NCI-H526 treated with DMSO at 0.1 percent for 48 hours (cell line): ENCODE data around the gene PRPF4.
"Not testable (repeated sequence)": the region's sequence is repeated elsewhere in the genome, so short reads cannot be mapped to it uniquely, and the experiment has no call there.

ENCODE experiments used
- DNase-seq: peaks from one replicate; lab custom pipeline; 2025; lab: John Stamatoyannopoulos, UW

PRPF4 gene

DNA sequence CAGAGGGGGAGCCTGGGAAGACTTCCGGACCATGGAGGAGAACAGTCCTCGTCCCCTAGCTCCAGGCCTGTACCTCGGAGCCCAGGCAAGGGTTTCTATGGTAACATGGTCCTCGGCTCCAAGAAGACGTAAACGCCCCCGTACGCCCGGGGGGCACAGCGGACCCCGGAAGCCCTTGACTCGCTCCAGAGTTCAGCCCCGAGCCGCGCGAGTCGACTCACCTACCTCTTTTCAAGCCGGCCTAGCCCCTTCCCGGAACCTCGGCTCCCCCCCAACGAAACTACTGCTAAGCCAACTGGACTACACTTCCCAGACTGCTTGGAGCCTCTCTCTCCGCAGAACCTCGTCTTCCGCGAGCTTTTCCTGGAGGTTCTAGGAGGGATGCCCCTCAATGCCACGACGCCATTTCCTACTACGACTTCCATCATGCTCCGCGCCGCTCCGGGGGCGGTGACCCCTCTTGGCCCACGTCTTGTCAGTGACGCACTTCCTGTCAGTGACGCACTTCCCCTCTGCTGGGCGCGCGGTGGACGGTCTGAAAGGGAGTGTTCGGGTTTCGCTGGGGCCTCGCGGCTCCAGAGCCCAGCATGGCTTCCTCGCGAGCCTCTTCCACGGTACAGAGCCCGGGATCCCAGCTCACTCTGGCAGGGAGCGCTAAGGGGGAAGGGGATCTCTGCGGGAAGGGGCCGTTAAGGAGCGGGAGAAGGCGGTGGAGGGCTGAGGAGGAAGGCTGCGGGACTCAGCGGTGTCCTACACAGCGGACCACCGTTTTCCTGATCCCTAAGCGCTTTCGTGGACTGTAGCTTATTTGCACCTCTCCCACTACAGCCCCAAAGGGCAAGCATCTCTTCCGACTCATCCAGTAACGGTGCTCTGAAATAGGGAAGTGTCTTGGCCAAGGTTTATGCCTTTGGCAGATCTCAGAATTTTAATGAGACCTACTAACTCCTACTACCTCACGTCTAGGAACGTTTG lies at the start of gene PRPF4, which contains the start of gene CDC26:
Gene PRPF4 (plus strand): TSS at position 502 of the 975 bp plus-strand sequence. CDS start 86 bp downstream, at position 588.
Gene CDC26 (minus strand): TSS at position 416 of the 975 bp plus-strand sequence. CDS start 3,065 bp downstream, outside the sequence.
- DNase-seq = peak; percentile 90

DNA sequence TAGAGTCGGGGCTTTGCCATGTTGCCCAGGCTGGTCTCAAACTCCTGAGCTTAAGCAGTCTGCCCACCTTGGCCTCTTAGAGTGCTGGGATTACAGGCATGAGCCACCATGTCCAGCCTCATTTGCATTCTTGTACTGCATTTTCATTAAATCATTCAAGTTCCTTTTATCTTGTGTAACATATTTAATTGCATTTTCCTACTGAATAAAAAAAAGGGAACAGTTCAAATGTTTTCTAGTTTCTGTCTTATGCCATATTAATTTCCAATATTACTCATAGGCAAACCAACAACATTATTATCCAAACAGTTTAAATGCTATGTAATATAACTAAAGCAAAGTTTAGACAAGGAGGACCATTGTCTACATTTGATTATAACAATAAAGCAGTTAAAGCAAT lies 48.0 kb upstream of the PRPF4 start:
- DNase-seq = peak; percentile 82

DNA sequence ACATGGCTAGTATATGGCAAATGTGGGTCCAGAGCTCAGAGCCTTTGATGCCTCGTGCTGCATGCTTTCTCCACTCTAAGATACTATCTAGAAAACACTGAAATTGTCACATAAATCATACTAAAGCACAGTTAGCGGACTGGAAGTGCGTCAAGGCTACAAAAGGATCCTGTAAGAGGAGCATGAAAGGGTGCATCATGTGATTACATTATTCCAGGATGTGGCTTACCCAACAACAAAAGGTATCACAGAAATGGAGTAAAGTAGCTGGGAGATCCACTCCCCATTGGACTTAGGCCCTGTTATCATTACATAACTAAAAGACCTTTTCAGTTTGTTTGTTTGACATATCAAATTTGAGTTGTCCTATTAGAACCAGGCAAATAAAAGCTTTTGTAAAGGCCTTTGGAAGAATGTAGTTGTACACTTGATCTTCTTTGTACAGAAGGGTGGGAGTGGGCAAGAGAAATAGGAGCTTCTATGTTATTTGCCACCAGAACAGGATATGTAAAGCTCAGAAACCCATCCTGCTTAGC lies 47.3 kb upstream of the PRPF4 start:
- peak; percentile 91 for DNase-seq

DNA sequence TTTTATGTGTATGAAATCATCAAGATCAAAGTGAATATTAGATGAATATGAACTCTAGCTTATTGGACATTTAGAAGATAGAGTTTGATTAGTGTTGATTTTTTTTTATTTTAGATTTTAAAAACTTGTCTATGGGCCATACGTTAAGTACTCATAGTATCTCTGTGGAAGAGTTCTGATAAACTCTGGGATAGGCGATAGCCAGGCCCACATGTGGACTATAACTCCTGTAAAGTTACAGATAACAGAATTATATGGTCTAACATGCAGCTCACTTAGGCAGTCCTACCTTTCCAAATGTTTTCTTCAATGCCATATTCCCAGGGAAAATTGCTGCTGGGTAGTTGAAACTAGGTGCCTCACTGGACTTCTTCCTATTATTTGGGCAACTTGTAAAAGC lies 43.8 kb upstream of the PRPF4 start:
- no peak for DNase-seq

DNA sequence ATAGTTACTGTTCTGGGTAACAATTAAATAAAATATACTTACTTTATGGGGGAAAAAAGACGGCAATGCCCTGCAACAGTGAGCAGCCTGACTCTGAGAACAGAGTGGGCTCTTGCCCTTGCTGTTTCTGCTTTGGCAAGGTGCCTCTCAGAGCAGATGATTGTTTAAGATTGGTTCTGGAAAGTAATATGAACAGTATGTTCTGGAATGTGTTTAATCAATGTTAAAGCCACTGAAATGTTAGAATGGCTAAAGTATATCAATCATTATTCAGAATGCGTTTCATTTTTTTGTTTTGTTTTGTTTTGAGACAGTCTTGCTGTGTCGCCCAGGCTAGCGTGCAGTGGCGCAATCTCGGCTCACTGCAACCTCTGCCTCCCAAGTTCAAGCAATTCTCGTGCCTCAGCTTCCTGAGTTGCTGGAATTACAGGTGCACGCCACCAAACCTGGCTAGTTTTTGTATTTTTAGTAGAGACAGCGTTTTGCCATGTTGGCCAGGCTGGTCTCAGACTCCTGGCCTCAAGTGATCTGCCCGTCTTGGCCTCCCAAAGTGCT lies 39.7 kb upstream of the PRPF4 start:
- DNase-seq = not testable (repeated sequence)

DNA sequence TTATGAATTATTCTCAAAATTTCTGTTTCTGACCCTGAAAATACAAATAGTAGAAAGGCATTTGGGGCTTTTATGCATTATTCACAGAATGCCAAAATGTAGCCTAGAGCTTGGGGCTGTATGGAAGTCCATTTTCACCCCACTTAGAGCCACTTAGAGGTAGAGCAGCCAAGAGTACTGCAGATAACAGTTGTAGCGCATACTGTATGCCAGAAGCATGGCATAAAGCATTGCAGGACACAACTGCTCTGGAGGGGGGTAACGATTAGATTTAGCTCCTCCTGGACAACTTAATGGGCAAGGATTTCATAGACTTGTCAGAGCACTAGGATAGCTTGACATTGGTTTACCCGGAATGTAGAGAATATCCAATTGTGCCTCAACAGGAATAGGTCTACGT lies 38.4 kb upstream of the PRPF4 start:
- DNase-seq = no peak

DNA sequence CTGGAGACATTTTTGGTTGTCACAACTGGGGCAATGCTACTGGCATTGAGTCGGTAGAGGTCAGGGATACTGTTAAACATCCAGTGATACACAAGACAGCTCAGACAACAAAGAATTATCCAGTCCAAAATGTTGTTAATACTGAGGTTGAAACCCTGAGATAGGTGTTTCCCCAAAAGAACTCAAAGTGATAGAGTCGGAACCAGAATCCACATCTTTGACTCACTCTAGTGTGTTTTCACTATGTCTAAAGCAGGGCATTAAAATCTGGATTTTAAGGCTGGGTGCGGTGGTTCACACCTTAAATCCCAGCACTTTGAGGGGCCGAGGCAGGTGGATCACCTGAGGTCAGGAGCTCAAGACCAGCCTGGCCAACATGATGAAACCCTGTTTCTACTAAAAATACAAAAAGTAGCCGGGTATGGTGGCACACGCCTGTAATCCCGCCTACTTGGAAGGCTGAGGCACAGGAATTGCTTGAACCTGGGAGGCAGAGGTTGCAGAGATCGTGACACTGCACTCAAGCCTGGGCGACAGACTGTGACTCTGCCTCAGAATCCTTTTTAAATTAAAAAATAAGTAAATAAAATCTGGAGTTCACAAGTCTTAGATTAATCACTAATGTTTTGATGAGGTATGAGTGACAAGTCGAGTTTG lies 37.1 kb upstream of the PRPF4 start:
- no peak for DNase-seq

DNA sequence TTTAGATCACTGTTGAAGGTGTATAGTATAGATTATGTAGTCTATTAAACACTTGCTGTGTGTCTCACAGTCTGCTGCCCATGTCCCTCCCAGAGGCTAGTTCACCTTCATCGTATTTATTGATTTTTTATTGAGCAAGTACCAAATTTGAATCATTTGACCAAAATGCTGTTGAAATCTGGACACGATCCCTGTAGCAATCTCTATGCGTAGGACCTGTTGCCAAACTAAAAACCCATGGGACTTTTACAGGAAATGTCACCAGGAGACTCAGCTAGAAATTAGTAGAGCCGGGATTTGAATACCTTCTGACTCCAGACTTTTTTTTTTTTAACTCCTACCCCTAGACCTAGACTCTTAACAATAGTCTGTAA lies 36.6 kb upstream of the PRPF4 start:
- no peak for DNase-seq

DNA sequence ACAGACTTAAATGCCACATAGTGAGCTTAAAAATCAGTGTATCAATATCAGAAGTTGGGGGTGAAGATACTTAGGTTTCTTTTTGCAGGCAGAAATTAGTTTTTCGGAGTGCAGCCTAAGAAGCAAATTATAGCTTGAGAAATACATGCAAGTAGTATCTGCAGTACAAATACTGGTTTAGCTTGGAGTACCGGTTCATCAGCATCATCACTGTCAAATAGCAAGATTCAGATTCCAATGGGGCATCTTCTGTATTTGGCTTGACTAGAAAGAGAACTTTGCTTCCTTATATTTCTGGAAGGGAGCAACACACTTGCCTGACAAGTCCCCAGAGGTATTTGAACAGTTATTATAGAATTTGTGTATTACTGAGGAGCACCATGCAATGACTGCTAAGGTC lies 34.3 kb upstream of the PRPF4 start:
- no peak for DNase-seq

DNA sequence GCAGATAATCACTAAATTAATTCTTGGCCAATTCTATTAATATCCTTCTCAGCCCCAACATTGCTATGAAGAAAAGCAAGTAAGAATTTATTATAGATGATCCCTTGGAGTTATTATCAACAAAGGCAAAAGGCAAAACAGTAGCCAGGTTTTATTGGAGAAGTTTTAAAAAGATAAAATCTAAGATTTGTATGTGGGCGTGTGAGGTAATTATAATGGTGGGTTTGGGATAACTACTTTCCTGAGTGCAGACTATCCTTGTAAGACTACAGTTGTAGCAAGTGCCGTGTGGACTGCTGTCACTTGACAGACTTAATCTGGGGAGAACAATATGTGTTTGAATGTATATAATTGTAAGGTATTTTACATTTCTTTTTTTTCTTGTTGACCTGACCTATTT lies 30.9 kb upstream of the PRPF4 start:
- no peak for DNase-seq

DNA sequence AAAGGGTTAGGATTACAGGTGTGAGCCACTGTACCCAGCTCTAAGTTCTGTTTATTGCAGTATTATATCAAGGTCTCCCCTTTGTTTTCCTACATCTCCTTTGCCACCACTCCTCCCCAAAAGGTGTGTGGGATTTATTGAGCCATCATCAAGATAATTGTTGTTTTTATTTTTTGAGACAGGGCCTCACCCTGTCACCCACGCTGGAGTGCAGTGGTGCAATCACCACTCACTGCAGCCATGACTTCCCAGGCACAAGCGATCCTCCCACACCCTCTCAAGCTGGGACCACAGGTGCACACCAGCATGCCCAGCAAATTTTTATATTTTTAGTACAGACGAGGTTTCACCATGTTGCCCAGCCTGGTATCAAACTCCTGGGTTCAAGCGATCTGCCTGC lies 29.6 kb upstream of the PRPF4 start:
- DNase-seq = no peak

DNA sequence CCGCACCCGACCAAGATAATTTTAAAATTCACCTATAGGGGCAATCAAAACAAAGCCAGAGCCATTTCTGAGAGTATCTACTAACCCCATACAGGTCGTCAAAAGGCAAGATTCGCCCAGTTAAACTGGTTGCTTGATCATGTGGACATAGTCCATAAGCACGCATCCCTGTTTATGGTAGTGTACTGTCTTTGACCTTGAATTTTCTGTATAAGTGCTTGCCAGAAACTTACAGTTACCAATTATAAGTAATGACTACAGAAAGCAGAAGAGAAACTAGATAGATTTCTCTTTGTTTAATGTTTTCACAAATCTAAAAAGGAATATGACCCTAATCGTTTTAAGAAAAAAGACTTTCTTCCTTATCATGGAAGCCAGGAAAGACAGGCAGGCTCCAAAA lies 28.5 kb upstream of the PRPF4 start:
- DNase-seq = no peak

DNA sequence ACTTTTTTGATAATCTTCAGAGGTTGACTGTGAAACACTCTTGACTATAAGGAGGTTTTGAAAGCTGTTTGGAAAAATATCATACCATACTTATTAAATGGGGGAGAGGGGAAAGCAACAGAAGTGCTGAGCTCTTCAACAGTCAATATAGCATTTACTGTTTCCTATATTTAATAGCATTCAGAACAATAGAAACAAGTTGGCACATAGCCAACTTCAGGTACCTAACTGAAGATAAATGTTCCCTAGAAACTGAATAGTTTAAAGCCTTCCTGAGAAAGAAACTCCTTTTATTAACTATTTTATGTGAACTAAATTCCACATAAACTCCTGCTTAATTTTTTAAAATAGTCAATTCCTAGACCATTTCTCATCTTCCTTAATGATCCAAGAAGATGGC lies 27.8 kb upstream of the PRPF4 start:
- no peak for DNase-seq

DNA sequence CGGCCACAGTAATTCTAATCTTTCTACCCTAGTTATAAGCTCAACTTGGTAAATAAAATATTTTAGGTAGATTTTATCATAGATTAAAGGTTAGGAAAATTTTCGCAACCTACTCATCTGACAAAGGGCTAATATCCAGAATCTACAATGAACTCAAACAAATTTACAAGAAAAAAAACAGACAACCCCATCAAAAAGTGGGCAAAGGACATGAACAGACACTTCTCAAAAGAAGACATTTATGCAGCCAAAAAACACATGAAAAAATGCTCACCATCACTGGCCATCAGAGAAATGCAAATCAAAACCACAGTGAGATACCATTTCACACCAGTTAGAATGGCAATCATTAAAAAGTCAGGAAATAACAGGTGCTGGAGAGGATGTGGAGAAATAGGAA lies 25.8 kb upstream of the PRPF4 start:
- DNase-seq = not testable (repeated sequence)

DNA sequence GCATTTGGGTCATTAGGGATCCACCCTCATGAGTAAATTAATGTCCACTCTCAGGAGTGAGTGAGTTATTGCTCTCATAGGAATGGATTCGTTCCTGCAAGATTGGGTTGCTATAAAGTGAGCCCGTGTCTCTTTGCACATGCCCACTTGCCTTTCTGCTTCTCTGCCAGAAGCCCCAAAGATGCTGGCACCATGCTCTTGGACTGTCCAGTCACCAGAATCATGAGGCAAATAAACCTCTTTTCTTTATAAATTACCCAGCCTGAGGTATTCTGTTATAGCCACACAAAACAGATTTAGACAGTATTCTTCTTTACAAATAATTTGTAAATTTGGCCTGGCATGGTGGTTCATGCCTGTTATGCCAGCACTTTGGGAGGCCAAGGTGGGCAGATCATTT lies 24.7 kb upstream of the PRPF4 start:
- DNase-seq = no peak

DNA sequence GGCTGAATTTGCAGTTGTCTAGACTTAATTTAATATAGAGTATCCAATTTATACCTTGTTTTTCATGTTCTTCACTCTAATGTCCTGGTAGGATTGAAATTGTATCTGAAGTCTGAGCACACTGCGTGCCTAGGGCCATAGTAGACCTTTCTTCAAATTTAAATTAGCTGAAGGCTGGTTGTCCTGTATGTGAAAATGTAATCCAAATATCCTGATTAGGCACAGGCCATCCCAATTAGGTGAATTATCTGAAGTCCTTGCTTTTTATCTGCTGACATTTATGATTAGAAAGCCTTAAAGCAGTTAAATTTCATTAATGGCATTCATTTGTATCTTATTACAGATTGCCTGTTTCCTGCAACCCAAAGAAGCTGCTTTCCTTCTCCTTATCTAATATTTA lies 20.5 kb upstream of the PRPF4 start:
- DNase-seq = no peak

DNA sequence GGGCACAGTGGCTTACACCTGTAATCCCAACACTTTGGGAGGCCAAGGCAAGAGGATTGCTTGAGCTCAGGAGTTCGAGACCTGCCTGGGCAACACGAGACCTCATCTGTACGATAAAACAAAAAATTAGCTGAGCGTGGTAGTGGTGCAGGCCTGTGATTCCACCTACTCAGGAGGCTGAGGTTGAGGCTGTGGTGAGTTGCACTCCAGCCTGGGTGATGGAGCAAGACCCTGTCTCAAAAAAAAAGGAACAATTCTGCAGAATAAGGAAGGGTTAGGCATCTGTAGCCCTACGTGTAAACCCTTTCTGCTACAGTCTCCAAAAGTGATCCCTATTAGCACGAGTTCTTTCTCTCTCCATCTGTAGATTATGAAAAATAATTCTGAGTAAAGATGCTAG lies 20.0 kb upstream of the PRPF4 start:
- DNase-seq = no peak

DNA sequence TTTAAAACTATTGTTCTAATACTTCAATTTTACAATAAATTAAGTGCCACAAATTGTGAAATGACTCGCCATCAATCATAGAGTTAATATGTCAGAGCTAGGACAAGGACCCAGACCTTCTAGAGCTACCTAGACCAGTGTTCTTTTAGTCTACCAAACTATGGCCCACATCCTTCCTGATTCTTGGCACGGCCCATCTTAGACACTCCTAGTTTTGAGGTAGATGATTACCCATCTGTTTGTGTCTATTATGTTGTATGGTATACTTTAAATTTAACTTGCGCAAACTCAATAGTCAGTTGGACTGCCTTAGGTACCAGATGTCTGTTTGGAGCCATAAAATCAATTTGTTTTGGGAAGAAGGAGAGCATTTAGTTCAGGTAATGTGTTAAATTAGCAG lies 17.6 kb upstream of the PRPF4 start:
- no peak for DNase-seq

DNA sequence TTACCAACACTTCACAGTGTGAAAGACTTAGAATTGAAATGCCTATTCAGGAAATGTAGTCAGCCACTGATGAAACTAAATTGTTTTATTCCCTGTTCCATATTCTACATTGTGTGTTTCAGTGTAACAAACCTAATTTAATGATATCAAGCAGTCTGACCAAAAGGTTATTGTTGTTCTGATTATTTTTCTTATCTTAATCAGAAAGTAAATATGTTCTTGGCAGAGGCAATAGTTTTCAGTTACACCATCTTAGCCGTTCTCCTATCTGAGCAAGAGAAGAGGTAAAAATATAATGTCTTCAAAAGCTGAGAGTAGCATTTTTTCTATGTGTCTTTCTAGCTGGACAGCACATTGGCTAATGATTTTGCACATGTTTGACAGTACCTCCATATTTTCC lies 17.2 kb upstream of the PRPF4 start:
- no peak for DNase-seq

DNA sequence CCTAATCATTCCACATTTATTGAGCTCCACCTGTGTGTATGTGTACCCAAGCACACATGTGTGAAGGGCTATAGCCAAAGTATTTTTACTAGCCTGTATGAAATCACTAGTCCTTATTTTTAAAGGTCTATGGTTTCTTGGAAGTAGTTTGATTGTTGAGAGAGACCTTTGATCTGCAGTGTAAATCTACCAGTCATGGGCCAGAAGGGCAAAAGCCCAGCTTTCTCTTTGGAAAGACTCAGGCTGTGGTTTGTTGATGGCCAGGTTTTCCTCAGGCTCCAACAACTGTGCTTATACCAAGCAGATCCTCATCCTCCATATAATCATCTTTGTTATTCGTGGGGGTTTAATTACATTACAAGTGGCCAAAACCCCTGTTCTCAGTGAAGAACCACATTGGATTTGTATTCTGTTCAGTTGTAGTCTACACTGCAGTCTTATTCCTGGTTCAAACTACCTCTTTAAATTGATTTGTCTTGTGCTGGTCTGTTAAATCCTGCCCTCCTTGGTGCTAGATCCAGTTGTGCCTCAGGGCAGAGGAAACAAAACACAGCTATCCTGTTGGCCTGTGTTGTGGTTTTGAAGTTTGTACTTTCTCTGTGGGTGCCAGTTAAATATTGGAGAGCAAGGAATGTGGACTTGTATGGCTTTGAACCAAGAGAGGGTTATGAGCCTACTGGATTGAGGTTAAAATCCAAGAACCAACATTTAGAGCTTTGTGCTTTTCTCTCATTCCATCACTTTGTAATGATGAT lies 13.4 kb upstream of the PRPF4 start:
- no peak for DNase-seq

DNA sequence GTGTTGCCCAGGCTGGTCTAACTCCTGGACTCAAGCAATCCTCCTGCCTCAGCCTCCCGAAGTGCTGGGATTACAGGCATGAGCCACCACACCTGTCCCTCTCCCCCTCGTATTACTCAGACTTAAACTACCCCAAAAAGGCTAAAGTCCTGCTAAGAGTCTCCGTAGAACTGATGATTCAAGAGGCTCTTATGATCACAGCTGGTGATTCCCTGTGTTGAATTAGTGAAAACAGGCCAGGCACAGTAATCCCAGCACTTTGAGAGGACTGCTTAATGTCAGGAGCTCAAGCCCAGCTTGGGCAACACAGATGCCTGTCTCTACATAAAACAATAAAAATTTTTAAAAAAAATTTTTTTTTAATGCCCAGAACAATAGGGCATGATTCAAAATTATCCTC lies 9.3 kb upstream of the PRPF4 start:
- DNase-seq = no peak
